H1 (cell line): ENCODE measurements around the gene LLPH.

Source experiments
- CTCF ChIP-seq, 3 experiments: IDR thresholded peaks; 1 replicate in 2 of 3; 2 replicates in 1 of 3; pipeline versions ENCODE4 v1.5.1 to v1.6.1; 2011; ENCODE audit warnings: low read length in 3 of 3, mild to moderate bottlenecking in 3 of 3, inconsistent platforms in 2 of 3, low read depth in 1 of 3, moderate library complexity in 1 of 3; ENCODE audit not compliant: insufficient read depth in 1 of 3; ENCODE audit errors: control extremely low read depth in 1 of 3
- EGR1 ChIP-seq: IDR thresholded peaks from 2 replicates; pipeline ENCODE4 v1.6.1; 2011; ENCODE audit warnings: low read depth, low read length, borderline replicate concordance
- POLR2A ChIP-seq, 2 experiments: IDR thresholded peaks; 1 replicate in 1 of 2; 2 replicates in 1 of 2; pipeline ENCODE4 v1.6.1; 2011; ENCODE audit warnings: low read depth in 2 of 2, low read length in 2 of 2, mild to moderate bottlenecking in 2 of 2; ENCODE audit errors: control extremely low read depth in 1 of 2
- POLR2AphosphoS5 ChIP-seq: IDR thresholded peaks from 2 replicates; pipeline ENCODE4 v1.6.1; 2011; ENCODE audit warnings: low read depth, low read length
- SP1 ChIP-seq: IDR thresholded peaks from 2 replicates; pipeline ENCODE4 v1.6.1; 2011; ENCODE audit warnings: low read depth, low read length

- no peak for TF ChIP-seq SP1
- TF ChIP-seq EGR1: no peak
- TF ChIP-seq POLR2AphosphoS5: no peak
- TF ChIP-seq CTCF (IDR thresholded peaks at IDR 0.05; ENCODE audit: control extremely low read depth in 1 of 3, insufficient read depth in 1 of 3, low read depth in 1 of 3, low read length in 3 of 3): no peak
- TF ChIP-seq POLR2A (IDR thresholded peaks at IDR 0.05; ENCODE audit: control extremely low read depth in 1 of 2, low read depth in 2 of 2, low read length in 2 of 2): no peak
These were observed 21.5 kb downstream of the LLPH start for GRCh38 chr12:66109056-66109455.
